MM.1S (cell line): ENCODE results near the gene SPACDR.
"Not testable (repeated sequence)": the region's sequence is repeated elsewhere in the genome, so short reads cannot be mapped to it uniquely, and the experiment has no call there.

Source experiments
- CTCF ChIP-seq: fragments of 300-600 bp; sonication (generic); IDR thresholded peaks from 2 replicates; pipeline ENCODE4 v1.5.1; 2016; ENCODE audit warnings: antibody characterized with exemption, low read length, mixed read lengths
- EZH2 ChIP-seq: fragments of 300-600 bp; sonication (generic); optimal IDR thresholded peaks from 2 replicates; pipeline ENCODE3; 2017; ENCODE audit warnings: low read depth, mild to moderate bottlenecking, antibody characterized with exemption, low read length, mixed read lengths

DNA sequence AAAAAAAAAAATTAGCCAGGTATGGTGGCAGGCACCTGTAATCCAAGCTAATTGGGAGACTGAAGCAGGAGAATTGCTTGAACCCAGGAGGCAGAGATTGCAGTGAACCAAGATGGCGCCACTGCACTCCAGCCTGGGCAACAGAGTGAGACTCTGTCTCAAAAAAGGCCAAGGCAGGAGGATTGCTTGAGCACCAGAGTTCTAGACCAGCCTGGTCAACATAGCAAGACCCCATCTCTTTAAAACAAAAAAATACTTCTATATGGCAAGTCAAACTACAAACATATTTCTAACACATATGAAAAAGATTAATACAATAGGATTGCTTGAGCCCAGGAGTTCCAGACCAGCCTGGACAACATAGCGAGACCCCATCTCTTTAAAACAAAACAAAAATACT lies 36.7 kb upstream of the SPACDR start:
- not testable (repeated sequence) for TF ChIP-seq CTCF, EZH2
